Cardiac ventricle fibroblast (primary cell): ENCODE results near the gene ZNF573. TPM values are rescaled to one million over a fixed set of nuclear protein-coding genes. Genes with fewer than 3 reads are reported as not detected.

Experiments
- total RNA-seq: library from RNA; depleted of rRNA; stranded (reverse); fragments of >200 nt; gene quantifications from 2 replicates; pipeline ENCODE4 v1.2.3, GENCODE V29; 2015

The ZNF573 gene
- 7.1 and 86.2 TPM in 2 replicates for total RNA-seq

DNA sequence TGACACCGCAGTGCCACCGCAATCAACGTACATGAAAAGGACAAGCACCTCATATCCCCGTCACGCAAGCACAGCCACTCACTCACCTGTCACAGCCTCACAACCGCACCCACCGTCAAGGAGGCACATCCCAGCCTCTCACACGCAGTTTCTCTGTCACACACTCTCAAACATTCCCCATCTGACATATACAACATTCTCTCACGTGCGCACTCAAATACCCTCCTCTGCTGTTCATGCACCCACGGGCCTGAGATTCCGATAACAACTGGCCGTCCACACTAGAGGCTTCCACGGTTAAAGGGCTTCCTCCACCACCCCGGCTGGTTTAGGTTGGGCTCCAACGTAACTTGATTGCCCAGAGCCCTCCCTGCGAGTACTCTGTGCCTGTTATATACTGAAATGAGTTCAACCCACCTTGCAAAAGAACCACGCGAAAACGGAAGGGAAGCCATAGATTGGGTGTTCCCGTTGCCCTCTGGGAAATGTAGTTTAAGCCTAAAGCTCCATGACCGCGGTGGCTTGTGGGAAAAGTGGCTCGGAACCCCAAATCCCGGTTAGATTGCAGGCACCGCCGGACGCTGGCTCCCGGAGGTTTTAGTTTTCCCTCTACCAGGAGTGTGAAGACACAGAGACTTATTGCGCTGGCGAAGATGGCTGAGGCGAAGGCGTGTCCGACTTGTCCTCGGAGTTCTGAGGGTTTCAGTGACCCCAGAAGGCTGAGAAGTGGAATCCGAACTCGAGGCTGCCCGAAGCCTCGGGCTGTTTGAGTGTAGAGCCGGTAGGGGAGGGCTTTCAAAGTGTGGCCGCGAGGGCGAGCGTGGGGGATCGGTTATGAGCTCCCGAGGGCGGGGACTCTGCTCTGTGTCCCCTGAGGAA lies at the start of gene ZNF573:
ZNF573 (minus strand) TSS at position 460 of the 879 bp plus-strand sequence. CDS start 5,857 bp downstream, outside the sequence.

DNA sequence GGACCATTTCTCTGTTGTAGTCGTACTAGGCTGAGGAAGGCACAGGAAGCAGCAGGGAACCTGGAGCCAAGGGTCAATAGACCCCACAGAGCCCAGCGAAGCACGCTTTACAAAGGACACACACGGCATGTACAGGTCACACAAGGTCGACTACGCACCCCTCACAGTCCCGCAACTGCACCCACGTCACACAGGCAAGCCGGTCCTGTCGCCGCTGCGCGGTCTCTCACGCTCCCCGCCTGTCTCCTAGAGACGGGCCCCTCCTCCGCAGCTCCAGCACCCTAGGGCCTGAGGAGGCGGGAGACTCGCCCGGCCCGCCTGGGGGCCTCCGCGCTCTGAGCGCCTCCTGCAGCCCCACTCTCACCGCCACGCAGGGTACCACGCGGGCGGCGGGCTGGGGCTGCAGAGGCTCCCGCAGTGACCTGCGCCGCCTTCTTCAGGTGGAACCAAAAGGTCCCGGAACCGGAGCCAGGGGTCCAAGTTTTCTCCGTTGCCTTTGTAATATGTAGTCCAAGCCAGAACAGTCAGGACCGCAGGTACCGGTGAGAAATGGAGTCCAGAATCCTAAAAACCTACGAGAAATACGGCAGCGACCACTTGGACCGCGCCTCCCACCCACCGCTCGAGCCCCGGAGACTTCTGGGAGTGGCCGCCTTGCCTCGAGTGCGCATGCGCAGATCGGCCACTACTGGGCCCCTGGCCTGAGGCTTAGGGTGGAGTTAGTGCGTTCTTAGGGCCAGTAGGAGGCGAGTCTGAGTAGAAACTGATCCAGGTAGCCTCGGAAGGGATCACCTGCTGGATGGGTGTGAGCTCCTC lies 60.1 kb downstream of the ZNF573 start, which contains the start of gene ZNF607:
ZNF607 (minus strand) TSS at position 651 of the 816 bp plus-strand sequence. CDS start 8,143 bp downstream, outside the sequence.

Other genes with a start within 250 kb of the ZNF573 start
- gene ZNF571, start 184.8 kb downstream of the ZNF573 start, total RNA-seq: 2.2 and 3.6 TPM in 2 replicates
- 1.1 and 4.2 TPM in 2 replicates for gene ZNF540, start 184.7 kb downstream of the ZNF573 start, total RNA-seq
- 7.7 and 12.0 TPM in 2 replicates for gene ZFP30, start 124.1 kb downstream of the ZNF573 start, total RNA-seq
- gene ZNF607, start 59.8 kb downstream of the ZNF573 start, total RNA-seq: 3.9 and 5.4 TPM in 2 replicates
- gene WDR87, start 127.0 kb upstream of the ZNF573 start, total RNA-seq: not detected in 2 replicates
- gene SIPA1L3, start 127.6 kb upstream of the ZNF573 start, total RNA-seq: 6.6 and 16.6 TPM in 2 replicates